K562 (cell line): ENCODE measurements around the gene MKNK2. TPM values are rescaled to one million over a fixed set of nuclear protein-coding genes. Genes with fewer than 3 reads are reported as not detected.

Source experiments
- CBFB ChIP-seq: sonication (generic); formaldehyde crosslinking; IDR thresholded peaks from 2 replicates; pipeline ENCODE4 v1.4.0; 2020; ENCODE audit warnings: mild to moderate bottlenecking, missing genetic modification reagents
- CBX3 ChIP-seq, 2 experiments: IDR thresholded peaks; 1 replicate in 1 of 2; 2 replicates in 1 of 2; pipeline ENCODE4 v1.6.1; 2012; ENCODE audit warnings: inconsistent platforms in 2 of 2, low read length in 2 of 2, borderline replicate concordance in 1 of 2, control low read depth in 1 of 2
- ELK3 ChIP-seq: fragments of 450-650 bp; formaldehyde crosslinking; IDR thresholded peaks from 2 replicates; pipeline ENCODE4 v1.4.0; 2020; ENCODE audit warnings: mild to moderate bottlenecking
- FUS ChIP-seq: fragments of 200-400 bp; formaldehyde crosslinking; optimal IDR thresholded peaks from 2 replicates; pipeline ENCODE3; 2017; ENCODE audit warnings: low read depth, low read length
- HDAC3 ChIP-seq: fragments of 450-650 bp; IDR thresholded peaks from 2 replicates; pipeline ENCODE4 v1.6.1; 2018; ENCODE audit warnings: borderline replicate concordance, mild to moderate bottlenecking, moderate library complexity; ENCODE audit not compliant: partially characterized antibody
- HDAC8 ChIP-seq: fragments of 450-650 bp; IDR thresholded peaks from 2 replicates; pipeline ENCODE4 v1.6.1; 2016; ENCODE audit warnings: mild to moderate bottlenecking, missing genetic modification characterization, moderate library complexity, missing compliant biosample characterization
- HMG20A ChIP-seq: fragments of 450-650 bp; formaldehyde crosslinking; conservative IDR thresholded peaks from 2 replicates; pipeline ENCODE4 v1.4.0; 2020; ENCODE audit warnings: mild to moderate bottlenecking, mixed read lengths
- HMGXB4 ChIP-seq: sonication (generic); formaldehyde crosslinking; IDR thresholded peaks from 2 replicates; pipeline ENCODE4 v1.8.1; 2023; ENCODE audit warnings: mild to moderate bottlenecking, missing genetic modification reagents
- KDM1A ChIP-seq, 2 experiments: fragments of 450-650 bp; IDR thresholded peaks; 2 replicates each; pipeline ENCODE4 v1.6.1; 2016; ENCODE audit warnings: mild to moderate bottlenecking in 2 of 2
- KDM5B ChIP-seq: fragments of 200-600 bp; sonication (generic); IDR thresholded peaks from 2 replicates; pipeline ENCODE4 v1.6.1; 2012; ENCODE audit warnings: low read depth, mild to moderate bottlenecking, moderate library complexity, low read length, control low read depth, inconsistent platforms; ENCODE audit not compliant: insufficient replicate concordance
- KHSRP ChIP-seq: fragments of 450-650 bp; IDR thresholded peaks from 2 replicates; pipeline ENCODE4 v1.6.1; 2017
- MYNN ChIP-seq, 2 experiments: sonication (generic); formaldehyde crosslinking in 1 of 2; IDR thresholded peaks; 2 replicates each; pipeline versions ENCODE4 v1.5.0 to v1.6.1; 2016 to 2020; ENCODE audit warnings: antibody characterized with exemption in 1 of 2, missing genetic modification reagents in 1 of 2
- NCOA4 ChIP-seq: fragments of 450-650 bp; IDR thresholded peaks from 2 replicates; pipeline ENCODE4 v1.6.1; 2018; ENCODE audit warnings: mild to moderate bottlenecking; ENCODE audit not compliant: partially characterized antibody
- NFRKB ChIP-seq: fragments of 450-650 bp; IDR thresholded peaks from 2 replicates; pipeline ENCODE4 v1.6.1; 2016; ENCODE audit warnings: low read depth
- RNF219 ChIP-seq: fragments of 250-450 bp; sonication (Bioruptor Pico); IDR thresholded peaks from 2 replicates; pipeline ENCODE4 v1.5.0; 2022; ENCODE audit warnings: mild to moderate bottlenecking
- SP2 ChIP-seq: IDR thresholded peaks from 2 replicates; pipeline ENCODE4 v1.6.1; 2011; ENCODE audit warnings: mild to moderate bottlenecking, low read depth, low read length, moderate library complexity; ENCODE audit not compliant: poor library complexity, severe bottlenecking; ENCODE audit errors: extremely low read depth
- TGIF2 ChIP-seq: sonication (generic); formaldehyde crosslinking; IDR thresholded peaks from 2 replicates; pipeline ENCODE4 v1.8.1; 2022; ENCODE audit warnings: mild to moderate bottlenecking, missing genetic modification reagents, moderate library complexity
- ZNF175 ChIP-seq: fragments of 200-800 bp; sonication (Bioruptor generic); IDR thresholded peaks from 2 replicates; pipeline ENCODE4 v1.6.1; 2016; ENCODE audit warnings: low read depth, mild to moderate bottlenecking, missing genetic modification characterization, missing compliant biosample characterization
- ZNF280A ChIP-seq: fragments of 450-650 bp; IDR thresholded peaks from 2 replicates; pipeline ENCODE4 v1.6.1; 2018; ENCODE audit warnings: mild to moderate bottlenecking, low read depth; ENCODE audit not compliant: partially characterized antibody
- ZNF740 ChIP-seq, 3 experiments: fragments of 200-800 bp in 1 of 3; sonication (Bioruptor generic) in 1 of 3; sonication (generic) in 1 of 3; formaldehyde crosslinking in 1 of 3; IDR thresholded peaks; 2 replicates each; pipeline versions ENCODE4 v1.6.1 to v1.8.0; 2016 to 2022; ENCODE audit warnings: mild to moderate bottlenecking in 2 of 3, missing compliant biosample characterization in 2 of 3, missing genetic modification characterization in 2 of 3, missing genetic modification reagents in 1 of 3
- polyA plus RNA-seq, 8 experiments: library from polyadenylated mRNA; depleted of rRNA in 4 of 8; stranded (reverse) in 5 of 8; unstranded in 3 of 8; fragments of >200 nt; fragmentation: Nextera tagmentation in 2 of 8; fragmentation: Illumina TruSeq in 1 of 8; extraction: Ambion mirVana in 2 of 8; extraction: Trizol in 1 of 8; gene quantifications; 2 replicates each; pipeline versions ENCODE4 v1.2.1 to v1.2.3, GENCODE V29; 2011 to 2014; ENCODE audit warnings: inconsistent platforms in 1 of 8, missing spikeins in 1 of 8
- total RNA-seq, 7 experiments: library from RNA; depleted of rRNA in 6 of 7; stranded (reverse); fragments of >200 nt in 6 of 7; fragmentation: Illumina TruSeq in 2 of 7; extraction: Trizol in 2 of 7; gene quantifications; 2 replicates each; pipeline versions ENCODE4 v1.2.1 to v1.2.3, GENCODE V29; 2011 to 2021; ENCODE audit warnings: low replicate concordance in 1 of 7

The MKNK2 gene
- total and polyA plus RNA-seq, 9 of the 15 experiments (the other 6 are each of a cell fraction or from before 2014, with no cell fraction given) = 5.1 to 191 (median 51.9) TPM

- TF ChIP-seq KDM1A (IDR thresholded peaks at IDR 0.05) = no peak
- TF ChIP-seq ZNF740 (CRISPR knock-in tag; IDR thresholded peaks at IDR 0.05) = no peak; the same call in 1 of the 2 replicates
- no peak for TF ChIP-seq ZNF740 (tag; IDR thresholded peaks at IDR 0.05)
- no peak for TF ChIP-seq ELK3 (CRISPR knock-in tag)
- no peak; the same call in 1 of the 2 replicates for TF ChIP-seq TGIF2 (CRISPR knock-in tag)
- 0 out of 2 replicates have a peak, but pooled peaks have one; percentile 18 for TF ChIP-seq MYNN (IDR thresholded peaks at IDR 0.05)
- TF ChIP-seq MYNN (CRISPR knock-in tag; IDR thresholded peaks at IDR 0.05) = no peak
- TF ChIP-seq CBFB = no peak
- TF ChIP-seq RNF219 = no peak
- TF ChIP-seq HDAC8 (tag) = no peak
- no peak; the same call in 1 of the 2 replicates for TF ChIP-seq ZNF175 (CRISPR knock-in tag)
- TF ChIP-seq KHSRP = no peak
- no peak for TF ChIP-seq HDAC3
- no peak; the same call in 1 of the 2 replicates for TF ChIP-seq NFRKB
- TF ChIP-seq ZNF280A = no peak
- TF ChIP-seq KDM5B = no peak
- TF ChIP-seq NCOA4 = no peak
- TF ChIP-seq FUS = no peak
- TF ChIP-seq SP2 = no peak
- TF ChIP-seq CBX3 (IDR thresholded peaks at IDR 0.05; ENCODE audit: borderline replicate concordance in 1 of 2, low read length in 2 of 2) = no peak
- TF ChIP-seq HMGXB4 = no peak
- TF ChIP-seq HMG20A (CRISPR knock-in tag) = no peak
These were observed 9.9 kb upstream of the MKNK2 start (continued) for GRCh38 chr19:2060884-2061494.
